ENCODE measurements around the gene TRAT1. TPM values are rescaled to one million over a fixed set of nuclear protein-coding genes. Genes with fewer than 3 reads are reported as not detected.

The TRAT1 gene
- total and polyA plus RNA-seq, 2 donors: 43.6 to 125 TPM

Other genes starting within 250 kb of the TRAT1 start
- 21.4 TPM for gene CIP2A, start 233.3 kb upstream of the TRAT1 start, total RNA-seq
- 2.0 TPM for gene CIP2A, start 233.3 kb upstream of the TRAT1 start, polyA plus RNA-seq
- 12.7 TPM for gene DZIP3, start 233.1 kb upstream of the TRAT1 start, total RNA-seq
- gene DZIP3, start 233.1 kb upstream of the TRAT1 start, polyA plus RNA-seq: 13.4 TPM
- not detected for gene RETNLB, start 65.4 kb upstream of the TRAT1 start, total RNA-seq
- gene RETNLB, start 65.4 kb upstream of the TRAT1 start, polyA plus RNA-seq: 0.09 TPM
- not detected for gene GUCA1C, start 131.1 kb downstream of the TRAT1 start, total RNA-seq
- gene GUCA1C, start 131.1 kb downstream of the TRAT1 start, polyA plus RNA-seq: 0.11 TPM